K562 (cell line): ENCODE results near the gene NEU1. TPM values are rescaled to one million over a fixed set of nuclear protein-coding genes. Genes with fewer than 3 reads are reported as not detected.
A peak's percentile ranks its signal among the peaks of the same experiment; 100 is the strongest.
"Not testable (repeated sequence)": the region's sequence is repeated elsewhere in the genome, so short reads cannot be mapped to it uniquely, and the experiment has no call there.

Experiments used
- ATAC-seq: fragments of 200-7000 bp; cut with Tn5 transposase; 3 replicates; pipeline ENCODE4 v1.9.1; 2020; ENCODE audit warnings: moderate library complexity
- BruUV-seq: library from RNA; stranded (reverse); fragments of 400-500 nt; replicated peaks from 2 replicates; lab custom pipeline; 2021; lab: Mats Ljungman, UMichigan
- CTCF ChIA-PET: fragments of 300-600 bp; formaldehyde crosslinking; extraction: SDS; loops from one replicate; lab custom pipeline; 2021; ENCODE audit warnings: low intra/inter-chr PET ratio; lab: Yijun Ruan, JAX
- POLR2A ChIA-PET: fragments of 300-600, 350-650 bp; sonication (Branson Sonifier 250); formaldehyde crosslinking; extraction: SDS; loops from one replicate; lab custom pipeline; 2021; ENCODE audit warnings: antibody characterized with exemption, inconsistent platforms; lab: Yijun Ruan, JAX
- DNase-seq, 4 experiments: peaks; one replicate each; pipeline versions ENCODE4 v3.0.0 to v3.0.0-alpha.2; 2011 to 2018; ENCODE audit warnings: low spot score in 3 of 4, mixed read lengths in 3 of 4; ENCODE audit errors: extremely low read depth in 1 of 4
- FAIRE-seq: peaks from 2 replicates; lab custom pipeline; 2011; peaks lifted over from hg19 to GRCh38; lab: Jason Lieb, UNC
- H2AFZ ChIP-seq: 2 replicates; pipeline ENCODE4 v1.6.0; 2011; ENCODE audit warnings: low read depth, low read length, control low read depth, inconsistent platforms
- H3K27ac ChIP-seq: fragments of 200-600 bp; 3 replicates; pipeline ENCODE4 v1.8.0; 2011; ENCODE audit warnings: low read depth, mild to moderate bottlenecking, control low read depth, inconsistent platforms, low read length, moderate library complexity, mixed read lengths; ENCODE audit errors: extremely low read depth
- H3K27me3 ChIP-seq, 2 experiments: fragments of 300-600 bp in 1 of 2; 2 replicates in 1 of 2; 3 replicates in 1 of 2; pipeline versions ENCODE4 v1.6.0 to v1.8.0; 2011; ENCODE audit warnings: inconsistent platforms in 2 of 2, low read length in 2 of 2, mild to moderate bottlenecking in 1 of 2, mixed read lengths in 1 of 2, moderate library complexity in 1 of 2; ENCODE audit not compliant: control insufficient read depth in 2 of 2, insufficient read depth in 2 of 2
- H3K36me3 ChIP-seq: fragments of 300-600 bp; 3 replicates; pipeline ENCODE4 v1.8.0; 2011; ENCODE audit warnings: mild to moderate bottlenecking, low read length, inconsistent platforms; ENCODE audit not compliant: control insufficient read depth, insufficient read depth
- H3K4me1 ChIP-seq, 2 experiments: fragments of 200-600 bp in 1 of 2; replicated peaks in 1 of 2; 2 replicates in 1 of 2; 3 replicates in 1 of 2; pipeline versions ENCODE4 v1.5.1 to v1.8.0; 2011; ENCODE audit warnings: inconsistent platforms in 2 of 2, low read length in 2 of 2, mild to moderate bottlenecking in 1 of 2, mixed read lengths in 1 of 2, moderate library complexity in 1 of 2; ENCODE audit not compliant: control insufficient read depth in 2 of 2, insufficient read depth in 2 of 2
- H3K4me2 ChIP-seq: 2 replicates; pipeline ENCODE4 v1.6.1; 2011; ENCODE audit warnings: low read length, control low read depth, inconsistent platforms, mixed read lengths; ENCODE audit not compliant: insufficient read depth
- H3K4me3 ChIP-seq: fragments of 200-600 bp; sonication (generic), shearing (Covaris generic); 2 replicates; pipeline ENCODE4 v1.5.1; 2016; ENCODE audit warnings: control low read depth, inconsistent platforms
- H3K79me2 ChIP-seq: fragments of 200-600 bp; 3 replicates; pipeline ENCODE4 v1.8.0; 2011; ENCODE audit warnings: low read length, inconsistent platforms; ENCODE audit not compliant: control insufficient read depth, insufficient read depth
- H3K9ac ChIP-seq, 2 experiments: 2 replicates each; pipeline versions ENCODE4 v1.6.0 to v1.6.1; 2011; ENCODE audit warnings: low read depth in 2 of 2, low read length in 2 of 2, control low read depth in 1 of 2, inconsistent platforms in 1 of 2, mild to moderate bottlenecking in 1 of 2, mixed read lengths in 1 of 2; ENCODE audit not compliant: insufficient read depth in 1 of 2
- H3K9me1 ChIP-seq: one replicate; pipeline ENCODE4 v1.6.0; 2011; ENCODE audit warnings: inconsistent platforms, mild to moderate bottlenecking, low read length, moderate library complexity; ENCODE audit not compliant: control insufficient read depth, insufficient read depth
- H3K9me3 ChIP-seq: replicated peaks from 2 replicates; pipeline ENCODE4 v1.5.1; 2011; ENCODE audit warnings: low read depth, low read length, inconsistent platforms; ENCODE audit not compliant: control insufficient read depth, insufficient read depth
- H4K20me1 ChIP-seq: replicated peaks from 2 replicates; pipeline ENCODE4 v1.6.1; 2011; ENCODE audit warnings: low read length, inconsistent platforms, mixed read lengths; ENCODE audit not compliant: control insufficient read depth, insufficient read depth
- CHD1 ChIP-seq: fragments of 200-600 bp; sonication (generic); IDR thresholded peaks from one replicate; pipeline ENCODE4 v1.6.1; 2012; ENCODE audit warnings: mild to moderate bottlenecking, moderate library complexity, low read length, inconsistent platforms
- HDGF ChIP-seq: fragments of 450-650 bp; IDR thresholded peaks from 2 replicates; pipeline ENCODE4 v1.6.1; 2016
- HMGXB4 ChIP-seq: sonication (generic); formaldehyde crosslinking; IDR thresholded peaks from 2 replicates; pipeline ENCODE4 v1.8.1; 2023; ENCODE audit warnings: mild to moderate bottlenecking, missing genetic modification reagents
- KAT7 ChIP-seq: sonication (generic); formaldehyde crosslinking; IDR thresholded peaks from 2 replicates; pipeline ENCODE4 v1.8.0; 2022; ENCODE audit warnings: missing genetic modification reagents, mild to moderate bottlenecking, borderline replicate concordance
- LCOR ChIP-seq: sonication (generic); formaldehyde crosslinking; IDR thresholded peaks from 2 replicates; pipeline ENCODE4 v1.8.0; 2022; ENCODE audit warnings: mild to moderate bottlenecking, missing genetic modification reagents
- MLX ChIP-seq, 2 experiments: fragments of 450-650 bp in 1 of 2; sonication (generic) in 1 of 2; formaldehyde crosslinking; conservative IDR thresholded peaks; 2 replicates each; pipeline versions ENCODE4 v1.4.0 to v1.8.1; 2020 to 2022; ENCODE audit warnings: mild to moderate bottlenecking in 1 of 2, missing genetic modification reagents in 1 of 2
- MXD1 ChIP-seq: fragments of 250-450 bp; sonication (Bioruptor Pico); IDR thresholded peaks from 2 replicates; pipeline ENCODE4 v1.8.0; 2021; ENCODE audit warnings: borderline replicate concordance, mild to moderate bottlenecking, moderate library complexity; ENCODE audit not compliant: poor library complexity, severe bottlenecking
- POLR2A ChIP-seq: fragments of 450-650 bp; conservative IDR thresholded peaks from 2 replicates; pipeline ENCODE4 v1.6.1; 2016
- POLR2B ChIP-seq: fragments of 450-650 bp; IDR thresholded peaks from 2 replicates; pipeline ENCODE4 v1.6.1; 2018; ENCODE audit warnings: low read depth; ENCODE audit not compliant: partially characterized antibody
- RBFOX2 ChIP-seq: fragments of 200-400 bp; formaldehyde crosslinking; IDR thresholded peaks from 2 replicates; pipeline ENCODE4 v1.6.1; 2017; ENCODE audit warnings: low read depth, mild to moderate bottlenecking, low read length, moderate library complexity
- STAG1 ChIP-seq: sonication (generic); formaldehyde crosslinking; IDR thresholded peaks from 2 replicates; pipeline ENCODE4 v1.5.0; 2020; ENCODE audit warnings: missing genetic modification reagents, borderline replicate concordance
- SUPT5H ChIP-seq: fragments of 450-650 bp; IDR thresholded peaks from 2 replicates; pipeline ENCODE4 v1.6.1; 2016
- ZBED1 ChIP-seq: IDR thresholded peaks from 2 replicates; pipeline ENCODE4 v1.6.1; 2014
- ZFX ChIP-seq: sonication (generic); formaldehyde crosslinking; IDR thresholded peaks from 2 replicates; pipeline ENCODE4 v1.8.0; 2022; ENCODE audit warnings: mild to moderate bottlenecking, missing genetic modification reagents, moderate library complexity
- ZNF512 ChIP-seq: IDR thresholded peaks from 2 replicates; pipeline ENCODE4 v1.6.1; 2016; ENCODE audit warnings: missing genetic modification characterization, missing compliant biosample characterization
- WGBS: fragments of 100-300 bp; shearing (Covaris generic); methylation state at CpG from one replicate; pipeline ENCODE4 v1.1.6; 2016; ENCODE audit warnings: low coverage, mixed read lengths; ENCODE audit not compliant: insufficient coverage; ENCODE audit errors: missing lambda C conversion rate; 5-methylcytosine and 5-hydroxymethylcytosine counted together
- in situ Hi-C: fragments of 300-500 bp; cut with MboI; formaldehyde crosslinking; loops from 4 replicates; pipeline ENCODE4 v1.15.0; 2018; ENCODE audit warnings: inconsistent platforms, mixed read lengths
- intact Hi-C: fragments of 100-400 bp; cut with micrococcal nuclease; formaldehyde crosslinking; loops from 2 replicates; pipeline ENCODE4 v1.14.2; 2022
- polyA plus RNA-seq, 8 experiments: library from polyadenylated mRNA; depleted of rRNA in 4 of 8; stranded (reverse) in 5 of 8; unstranded in 3 of 8; fragments of >200 nt; fragmentation: Nextera tagmentation in 2 of 8; fragmentation: Illumina TruSeq in 1 of 8; extraction: Ambion mirVana in 2 of 8; extraction: Trizol in 1 of 8; gene quantifications; 2 replicates each; pipeline versions ENCODE4 v1.2.1 to v1.2.3, GENCODE V29; 2011 to 2014; ENCODE audit warnings: inconsistent platforms in 1 of 8, missing spikeins in 1 of 8
- total RNA-seq, 7 experiments: library from RNA; depleted of rRNA in 6 of 7; stranded (reverse); fragments of >200 nt in 6 of 7; fragmentation: Illumina TruSeq in 2 of 7; extraction: Trizol in 2 of 7; gene quantifications; 2 replicates each; pipeline versions ENCODE4 v1.2.1 to v1.2.3, GENCODE V29; 2011 to 2021; ENCODE audit warnings: low replicate concordance in 1 of 7

NEU1 gene
- total and polyA plus RNA-seq, 9 of the 15 experiments (the other 6 are each of a cell fraction or from before 2014, with no cell fraction given) = 14.8 to 67.8 (median 51.0) TPM

- H3K9me1 ChIP-seq, H2AFZ ChIP-seq, FAIRE-seq, ATAC-seq, intact Hi-C loops, DNase-seq, BruUV-seq, in situ Hi-C loops, H3K9me3 ChIP-seq, H3K27me3 ChIP-seq: not testable (repeated sequence)
- Histone ChIP-seq H3K79me2 (peaks cover 58% of the 10 kb centered on the region), H3K36me3 (peaks cover 60% of the 10 kb centered on the region), H4K20me1 (peaks cover 30% of the 10 kb centered on the region), H3K4me1 (peaks cover 26 to 43% of the 10 kb centered on the region in 2 experiments), H3K4me3 (peak overlapping the region; percentile 85), H3K4me2 (peak overlapping the region; percentile 94), H3K9ac (peak overlapping the region; percentile 98 to 100), H3K27ac (peak overlapping the region; percentile 88; the same call in 2 of the 3 replicates)
- WGBS = 29% methylated on average over 9 of the region's 9 CpGs
- ChIA-PET CTCF (interaction anchor here (0.6 kb wide), 1 partner anchor 10 kb away, joined by 3 read pairs; no protein-coding TSS in a partner anchor), POLR2A (interaction anchor here (0.6 to 15.7 kb wide), 26 partner anchors 2 to 297 kb away, joined by 3 to 229 read pairs (median 5); partner anchors contain the start of genes ABHD16A, APOM, BAG6 and C6orf47)
- TF ChIP-seq POLR2A (peak; percentile 50), CHD1 (peak; percentile 47), KAT7 (CRISPR knock-in tag) (peak; percentile 8; the same call in 1 of the 2 replicates), POLR2B (peak; percentile 20), MLX (CRISPR knock-in tag; conservative IDR thresholded peaks at IDR 0.05) (0 out of 4 replicates have a peak, but pooled peaks of 1 of the 2 experiments have one; percentile 33), HMGXB4 (CRISPR knock-in tag) (peak; percentile 78; the same call in 1 of the 2 replicates), SUPT5H (peak; percentile 51; the same call in 1 of the 2 replicates), ZBED1 (peak; percentile 56; the same call in 1 of the 2 replicates), STAG1 (CRISPR knock-in tag) (0 out of 2 replicates have a peak, but pooled peaks have one; percentile 7), ZFX (CRISPR knock-in tag) (peak; percentile 19; the same call in 1 of the 2 replicates), LCOR (CRISPR knock-in tag) (0 out of 2 replicates have a peak, but pooled peaks have one; percentile 0), ZNF512 (tag) (0 out of 2 replicates have a peak, but pooled peaks have one; percentile 19), MXD1 (CRISPR knock-in tag) (peak; percentile 5), HDGF (0 out of 2 replicates have a peak, but pooled peaks have one; percentile 17), RBFOX2 (peak; percentile 62)
Observed at GRCh38 chr6:31838114-31838553, 24.5 kb downstream of the NEU1 start.
